Measurements from ENCODE around the gene VSIR. TPM values are rescaled to one million over a fixed set of nuclear protein-coding genes. Genes with fewer than 3 reads are reported as not detected.

VSIR gene
- total and polyA plus RNA-seq, 9 of the 15 experiments (the other 6 are each of a cell fraction or from before 2014, with no cell fraction given), result 0.14 to 20.5 (median 9.3) TPM

- H3K27ac ChIP-seq (ENCODE audit: extremely low read depth, low read depth, low read length), result no peak overlapping the region
- ChIA-PET POLR2A (no interaction called here), CTCF (ENCODE audit: low intra/inter-chr PET ratio) (no interaction called here)
- no peak overlapping the region for H3K4me3 ChIP-seq
- TF ChIP-seq RBM25 (IDR thresholded peaks at IDR 0.05; ENCODE audit: low read depth, low read length, severe bottlenecking) (peak; percentile 82), BCOR (IDR thresholded peaks at IDR 0.05) (peak; percentile 72), KDM1A (IDR thresholded peaks at IDR 0.05) (0 out of 4 replicates have a peak, but pooled peaks of 1 of the 2 experiments have one; percentile 39), PATZ1 (CRISPR knock-in tag; IDR thresholded peaks at IDR 0.05; ENCODE audit: borderline replicate concordance) (no peak), DEAF1 (CRISPR knock-in tag; IDR thresholded peaks at IDR 0.05) (no peak), ZC3H4 (CRISPR knock-in tag; IDR thresholded peaks at IDR 0.05; ENCODE audit: borderline replicate concordance) (no peak)
- DNase-seq (ENCODE audit: extremely low read depth in 1 of 4, low spot score in 3 of 4) (no peak), FAIRE-seq (no peak), ATAC-seq (no peak)
- no peaks in the 10 kb centered on the region for H3K79me2 ChIP-seq (ENCODE audit: control insufficient read depth, insufficient read depth, low read length)
- in situ Hi-C loops (cut with MboI) (no loop called here), intact Hi-C loops (cut with micrococcal nuclease) (no loop called here)
- H3K36me3 ChIP-seq (ENCODE audit: control insufficient read depth, insufficient read depth, low read length), result no peaks in the 10 kb centered on the region
- no peaks in the 10 kb centered on the region for H4K20me1 ChIP-seq (replicated peaks; ENCODE audit: control insufficient read depth, insufficient read depth, low read length)
- H3K4me2 ChIP-seq (ENCODE audit: insufficient read depth, low read length), result no peak overlapping the region
- H3K9me3 ChIP-seq (replicated peaks; ENCODE audit: control insufficient read depth, insufficient read depth, low read depth, low read length), result no peaks in the 10 kb centered on the region
- WGBS (ENCODE audit: insufficient coverage, low coverage, missing lambda C conversion rate), result 40% methylated on average over 6 of the region's 6 CpGs
- H3K9ac ChIP-seq (ENCODE audit: insufficient read depth in 1 of 2, low read depth in 2 of 2, low read length in 2 of 2), result no peak overlapping the region; a peak in 1 of 4 replicates
- H2AFZ ChIP-seq (ENCODE audit: low read depth, low read length), result no peak overlapping the region
- H3K4me1 ChIP-seq (replicated peaks in 1 of 2; ENCODE audit: control insufficient read depth in 2 of 2, insufficient read depth in 2 of 2, low read length in 2 of 2), result peaks cover 8 to 22% of the 10 kb centered on the region in 2 experiments; a peak in 3 of 5 replicates
- no peaks in the 10 kb centered on the region for H3K27me3 ChIP-seq (ENCODE audit: control insufficient read depth in 2 of 2, insufficient read depth in 2 of 2, low read length in 2 of 2)
- H3K9me1 ChIP-seq (ENCODE audit: control insufficient read depth, insufficient read depth, low read length), result no peaks in the 10 kb centered on the region
- no TSS peak for BruUV-seq (replicated peaks)
These were observed 52.0 kb downstream of the VSIR start for GRCh38 chr10:71721313-71721712.
